Upper lobe of left lung (tissue), 6 donors: Measurements from ENCODE around the gene GPC2. TPM values are rescaled to one million over a fixed set of nuclear protein-coding genes. Genes with fewer than 3 reads are reported as not detected.
"Not testable (repeated sequence)": the region's sequence is repeated elsewhere in the genome, so short reads cannot be mapped to it uniquely, and the experiment has no call there.

Experiments used
- ATAC-seq, 2 donors: fragments of 200-7000 bp; cut with Tn5 transposase; one replicate each; pipeline ENCODE4 v1.9.1; 2022; ENCODE audit warnings: mild to moderate bottlenecking in 2 of 2, moderate library complexity in 2 of 2; ENCODE audit not compliant: low FRiP score in 2 of 2
- DNase-seq, 2 donors: peaks; one replicate each; pipeline ENCODE4 v3.0.0-alpha.2; 2019 to 2020
- H3K27ac ChIP-seq, 4 donors: fragments of 200-600 bp; sonication (generic); one replicate each; pipeline ENCODE4 v1.5.1; 2016 to 2019
- H3K27me3 ChIP-seq, 4 donors: fragments of 200-600 bp; sonication (generic); one replicate each; pipeline ENCODE4 v1.5.1; 2017 to 2019
- H3K36me3 ChIP-seq, 4 donors: fragments of 200-600 bp; sonication (generic); one replicate each; pipeline ENCODE4 v1.5.1; 2016 to 2019
- H3K4me1 ChIP-seq, 4 donors: fragments of 200-600 bp; sonication (generic); one replicate each; pipeline ENCODE4 v1.5.1; 2018 to 2019
- H3K4me3 ChIP-seq, 4 donors: fragments of 200-600 bp; sonication (generic); one replicate each; pipeline ENCODE4 v1.5.1; 2017 to 2019; ENCODE audit warnings: mild to moderate bottlenecking in 2 of 4, moderate library complexity in 1 of 4
- H3K9me3 ChIP-seq, 4 donors: fragments of 200-600 bp; sonication (generic); one replicate each; pipeline ENCODE4 v1.5.1; 2018 to 2019
- EP300 ChIP-seq, 4 donors: sonication (generic); formaldehyde crosslinking; IDR thresholded peaks; one replicate each; pipeline ENCODE4 v1.5.1; 2017; ENCODE audit warnings: antibody characterized with exemption in 4 of 4, control low read depth in 2 of 4
- POLR2A ChIP-seq, 4 donors: fragments of 450-650 bp; IDR thresholded peaks; one replicate each; pipeline ENCODE4 v1.5.1; 2016 to 2017; ENCODE audit warnings: antibody characterized with exemption in 4 of 4, mild to moderate bottlenecking in 2 of 4
- POLR2AphosphoS5 ChIP-seq, 2 donors: sonication (generic); formaldehyde crosslinking; IDR thresholded peaks; one replicate each; pipeline ENCODE4 v1.5.1; 2017; ENCODE audit warnings: antibody characterized with exemption in 2 of 2
- WGBS, 2 donors: methylation state at CpG; one replicate each; pipeline ENCODE4 v1.1.5; 2017 to 2018; 5-methylcytosine and 5-hydroxymethylcytosine counted together
- total RNA-seq, 6 donors: library from RNA; depleted of rRNA in 4 of 6; stranded (reverse); fragments of >200 nt in 4 of 6; gene quantifications; one replicate each; pipeline versions ENCODE4 v1.1.0 to v1.2.1, GENCODE V29; 2016 to 2021
- TF ChIP-seq, protein P1 (sequence below), 6 experiments: fragments of 450-650 bp in 4 of 6; fragments of 200-600 bp in 2 of 6; sonication (generic) in 2 of 6; IDR thresholded peaks; one replicate each; pipeline ENCODE4 v1.5.1; 2016 to 2019; ENCODE audit warnings: antibody characterized with exemption in 6 of 6
- donor health status: DM: no; HTN: no; CAD: no; lungs with moderate emphysema.
- donor health status: DM: no; HTN: yes; CAD: no; lungs with severe emphysema.

The GPC2 gene
- total RNA-seq, 6 donors from 2014 or later = 0.20 to 25.1 (median 0.96) TPM

DNA sequence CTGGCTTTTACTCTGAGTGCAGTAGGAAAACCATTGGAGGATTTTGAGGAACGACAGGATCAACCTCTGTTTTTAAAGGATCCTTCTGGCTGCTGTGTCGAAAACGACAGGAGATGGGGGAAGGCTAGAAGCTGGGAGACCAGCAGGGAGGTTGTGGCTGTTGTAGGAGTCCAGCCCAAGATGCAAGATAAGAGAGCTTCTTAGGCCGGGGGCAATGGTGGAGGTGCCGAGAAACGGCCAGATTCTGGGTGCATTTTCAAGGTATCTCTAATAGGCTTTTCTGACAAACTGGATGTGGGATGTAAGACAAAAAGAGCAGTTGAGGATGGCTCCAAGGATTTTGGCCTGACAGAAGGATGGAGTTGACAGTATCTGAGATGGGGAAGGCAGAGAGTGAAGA lies 32.3 kb upstream of the GPC2 start:
- Histone ChIP-seq H3K4me3 (no peak overlapping the region), H3K9me3 (no peaks in the 10 kb centered on the region), H3K36me3 (no peaks in the 10 kb centered on the region), H3K27ac (no peak overlapping the region), H3K4me1 (peaks cover 0 to 5% (median 0%) of the 10 kb centered on the region in 4 donors), H3K27me3 (no peaks in the 10 kb centered on the region)
- DNase-seq (no peak), ATAC-seq (no peak)
- TF ChIP-seq EP300 (IDR thresholded peaks at IDR 0.05) = no peak
- TF ChIP-seq, protein P1, sequence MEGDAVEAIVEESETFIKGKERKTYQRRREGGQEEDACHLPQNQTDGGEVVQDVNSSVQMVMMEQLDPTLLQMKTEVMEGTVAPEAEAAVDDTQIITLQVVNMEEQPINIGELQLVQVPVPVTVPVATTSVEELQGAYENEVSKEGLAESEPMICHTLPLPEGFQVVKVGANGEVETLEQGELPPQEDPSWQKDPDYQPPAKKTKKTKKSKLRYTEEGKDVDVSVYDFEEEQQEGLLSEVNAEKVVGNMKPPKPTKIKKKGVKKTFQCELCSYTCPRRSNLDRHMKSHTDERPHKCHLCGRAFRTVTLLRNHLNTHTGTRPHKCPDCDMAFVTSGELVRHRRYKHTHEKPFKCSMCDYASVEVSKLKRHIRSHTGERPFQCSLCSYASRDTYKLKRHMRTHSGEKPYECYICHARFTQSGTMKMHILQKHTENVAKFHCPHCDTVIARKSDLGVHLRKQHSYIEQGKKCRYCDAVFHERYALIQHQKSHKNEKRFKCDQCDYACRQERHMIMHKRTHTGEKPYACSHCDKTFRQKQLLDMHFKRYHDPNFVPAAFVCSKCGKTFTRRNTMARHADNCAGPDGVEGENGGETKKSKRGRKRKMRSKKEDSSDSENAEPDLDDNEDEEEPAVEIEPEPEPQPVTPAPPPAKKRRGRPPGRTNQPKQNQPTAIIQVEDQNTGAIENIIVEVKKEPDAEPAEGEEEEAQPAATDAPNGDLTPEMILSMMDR (IDR thresholded peaks at IDR 0.05) = no peak
- TF ChIP-seq POLR2AphosphoS5 (IDR thresholded peaks at IDR 0.05) = no peak
- TF ChIP-seq POLR2A (IDR thresholded peaks at IDR 0.05) = no peak
- 67% methylated on average over 6 of the region's 6 CpGs for WGBS, 2 donors

GRCh38 chr7:100208911-100209408 lies 31.8 kb upstream of the GPC2 start:
- Histone ChIP-seq H3K9me3 (no peaks in the 10 kb centered on the region), H3K27me3 (no peaks in the 10 kb centered on the region), H3K27ac (no peak overlapping the region), H3K4me1 (peaks cover 0 to 5% (median 0%) of the 10 kb centered on the region in 4 donors), H3K4me3 (no peak overlapping the region), H3K36me3 (no peaks in the 10 kb centered on the region)
- TF ChIP-seq, protein P1 (IDR thresholded peaks at IDR 0.05) = no peak
- TF ChIP-seq POLR2A (IDR thresholded peaks at IDR 0.05) = no peak
- no peak for TF ChIP-seq EP300 (IDR thresholded peaks at IDR 0.05)
- no peak for TF ChIP-seq POLR2AphosphoS5 (IDR thresholded peaks at IDR 0.05)
- ATAC-seq (no peak), DNase-seq (no peak)
- 48 to 50% methylated on average over 6 of the region's 6 CpGs for WGBS, 2 donors

DNA sequence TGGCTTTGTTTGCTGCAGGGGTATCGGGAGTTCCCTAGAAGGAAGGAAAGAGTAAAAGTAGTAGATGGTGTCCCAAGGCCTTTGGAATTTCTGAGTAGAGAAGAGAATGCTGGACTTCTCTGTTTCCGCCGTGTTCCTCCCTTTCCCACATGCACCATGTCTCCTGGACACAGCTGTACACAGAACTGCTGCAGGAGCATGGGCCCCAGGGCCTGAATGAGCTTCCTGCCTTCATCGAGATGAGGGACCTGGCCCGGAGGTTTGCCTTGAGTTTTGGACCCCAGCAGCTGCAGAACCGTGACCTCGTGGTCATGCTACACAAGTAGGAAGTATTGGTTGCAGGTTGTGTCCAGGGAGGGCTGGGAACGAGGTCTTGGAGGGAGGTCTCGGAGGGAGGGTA lies 27.3 kb upstream of the GPC2 start:
- Histone ChIP-seq H3K27ac (no peak overlapping the region), H3K4me1 (peaks cover 0 to 5% (median 0%) of the 10 kb centered on the region in 4 donors), H3K36me3 (no peaks in the 10 kb centered on the region), H3K27me3 (no peaks in the 10 kb centered on the region), H3K4me3 (no peak overlapping the region), H3K9me3 (no peaks in the 10 kb centered on the region)
- 76 to 90% methylated on average over 8 to 9 of the region's 9 CpGs for WGBS, 2 donors
- ATAC-seq = no peak
- TF ChIP-seq, protein P1 (IDR thresholded peaks at IDR 0.05) = no peak
- TF ChIP-seq POLR2A (IDR thresholded peaks at IDR 0.05) (no peak), POLR2AphosphoS5 (IDR thresholded peaks at IDR 0.05) (no peak), EP300 (IDR thresholded peaks at IDR 0.05) (no peak)
- DNase-seq = no peak

DNA sequence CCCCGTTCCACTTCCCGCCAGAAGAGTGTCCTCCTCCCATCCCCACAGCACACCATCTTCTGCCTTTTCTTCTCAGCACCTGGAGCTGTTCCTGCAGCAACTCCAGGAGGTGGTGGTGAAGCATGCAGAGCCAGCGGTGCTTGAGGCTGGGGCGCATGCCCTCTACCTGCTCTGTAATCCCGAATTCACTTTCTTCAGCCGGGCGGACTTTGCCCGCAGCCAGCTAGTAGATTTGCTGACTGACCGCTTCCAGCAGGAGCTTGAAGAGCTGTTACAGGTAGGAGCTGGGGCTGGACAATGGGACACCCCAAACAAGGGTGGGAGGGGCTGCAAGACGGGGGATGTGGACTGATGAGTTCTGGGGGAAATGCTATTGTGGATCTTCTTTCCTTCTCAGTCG lies 23.5 kb upstream of the GPC2 start:
- no peak for ATAC-seq
- TF ChIP-seq POLR2A (IDR thresholded peaks at IDR 0.05) (no peak), POLR2AphosphoS5 (IDR thresholded peaks at IDR 0.05) (no peak), EP300 (IDR thresholded peaks at IDR 0.05) (no peak)
- TF ChIP-seq, protein P1 (IDR thresholded peaks at IDR 0.05) = no peak
- Histone ChIP-seq H3K27ac (no peak overlapping the region), H3K27me3 (no peaks in the 10 kb centered on the region), H3K4me1 (no peaks in the 10 kb centered on the region), H3K36me3 (no peaks in the 10 kb centered on the region), H3K9me3 (no peaks in the 10 kb centered on the region), H3K4me3 (no peak overlapping the region)
- DNase-seq = no peak
- WGBS, 2 donors = 75 to 82% methylated on average over 11 of the region's 11 CpGs

DNA sequence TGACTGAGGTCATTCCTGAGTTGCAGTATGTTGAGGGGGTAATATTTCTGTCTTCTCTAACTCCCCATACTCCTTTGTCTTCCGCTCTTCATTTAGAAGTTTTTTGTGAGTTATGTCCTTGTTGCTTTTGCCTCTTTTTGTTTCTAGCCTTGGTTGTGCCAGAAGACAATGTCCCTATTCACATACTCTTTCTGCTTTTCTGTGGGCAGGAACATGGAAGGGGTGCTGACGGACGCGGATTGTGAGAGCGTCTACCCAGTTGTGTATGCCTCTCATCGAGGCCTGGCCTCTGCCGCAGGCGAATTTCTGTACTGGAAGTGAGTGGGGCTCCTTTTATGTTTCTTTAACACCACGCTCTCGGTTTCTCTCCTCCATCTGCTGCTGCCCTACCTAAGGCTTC lies 21.1 kb upstream of the GPC2 start:
- ATAC-seq (no peak), DNase-seq (no peak)
- Histone ChIP-seq H3K9me3 (no peaks in the 10 kb centered on the region), H3K4me3 (no peak overlapping the region), H3K4me1 (no peaks in the 10 kb centered on the region), H3K36me3 (no peaks in the 10 kb centered on the region), H3K27ac (no peak overlapping the region), H3K27me3 (no peaks in the 10 kb centered on the region)
- TF ChIP-seq, protein P1 (IDR thresholded peaks at IDR 0.05) = no peak
- TF ChIP-seq EP300 (IDR thresholded peaks at IDR 0.05) (no peak), POLR2AphosphoS5 (IDR thresholded peaks at IDR 0.05) (no peak), POLR2A (IDR thresholded peaks at IDR 0.05) (no peak)
- 91 to 96% methylated on average over 10 of the region's 10 CpGs for WGBS, 2 donors

DNA sequence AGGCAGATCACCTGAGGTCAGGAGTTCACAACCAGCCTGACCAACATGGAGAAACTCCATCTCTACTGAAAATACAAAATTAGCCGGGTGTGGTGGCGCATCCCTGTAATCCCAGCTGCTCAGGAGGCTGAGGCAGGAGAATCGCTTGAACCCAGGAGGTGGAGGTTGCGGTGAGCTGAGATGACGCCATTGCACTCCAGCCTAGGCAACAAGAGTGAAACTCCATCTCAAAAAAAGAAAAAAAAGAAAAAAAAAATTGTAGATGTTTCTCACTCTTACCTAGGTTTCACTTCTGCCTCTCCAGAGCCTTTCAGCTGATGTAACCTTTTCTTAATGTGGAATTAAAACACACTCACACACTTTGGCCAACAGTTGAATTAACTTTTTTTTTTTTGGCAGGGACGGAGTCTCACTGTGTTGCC lies 18.7 kb upstream of the GPC2 start:
- H3K4me1 ChIP-seq, ATAC-seq, H3K9me3 ChIP-seq, DNase-seq, H3K4me3 ChIP-seq, H3K36me3 ChIP-seq, H3K27me3 ChIP-seq, H3K27ac ChIP-seq: not testable (repeated sequence)
- WGBS, 2 donors = 94 to 96% methylated on average over 6 of the region's 6 CpGs
